H1 (cell line): ENCODE results near the gene CS. TPM values are rescaled to one million over a fixed set of nuclear protein-coding genes. Genes with fewer than 3 reads are reported as not detected.

ENCODE experiments used
- CTCF ChIA-PET: fragments of 300-600 bp; sonication (Branson Sonifier 250); formaldehyde crosslinking; loops from one replicate; lab custom pipeline; 2021; ENCODE audit not compliant: partially characterized antibody; lab: Charles Lee
- POLR2A ChIA-PET: fragments of 300-600 bp; sonication (Branson Sonifier 250); formaldehyde crosslinking; loops from one replicate; lab custom pipeline; 2021; ENCODE audit warnings: inconsistent platforms; ENCODE audit not compliant: partially characterized antibody; lab: Charles Lee
- DNase-seq, 2 experiments: peaks; one replicate each; pipeline versions ENCODE4 v3.0.0 to v3.0.0-alpha.2; 2010 to 2022; ENCODE audit warnings: low spot score in 2 of 2, low read depth in 1 of 2, mixed read lengths in 1 of 2
- FAIRE-seq: peaks from 2 replicates; lab custom pipeline; 2011; peaks lifted over from hg19 to GRCh38; lab: Jason Lieb, UNC
- H2AFZ ChIP-seq: 2 replicates; pipeline ENCODE4 v1.8.1; 2012; ENCODE audit warnings: low read length, inconsistent platforms
- H2AK5ac ChIP-seq: 2 replicates; pipeline ENCODE4 v1.6.1; 2013; ENCODE audit warnings: low read depth, low read length
- H2BK120ac ChIP-seq: replicated peaks from 2 replicates; pipeline ENCODE3; 2013; ENCODE audit warnings: low read depth, low read length, inconsistent platforms
- H2BK12ac ChIP-seq: 2 replicates; pipeline ENCODE4 v1.6.1; 2013; ENCODE audit warnings: low read depth, low read length
- H2BK15ac ChIP-seq: 2 replicates; pipeline ENCODE4 v1.6.1; 2013; ENCODE audit warnings: low read length
- H2BK20ac ChIP-seq: 2 replicates; pipeline ENCODE4 v1.6.1; 2013; ENCODE audit warnings: low read length
- H2BK5ac ChIP-seq: 2 replicates; pipeline ENCODE4 v1.6.1; 2013; ENCODE audit warnings: low read depth, low read length
- H3K14ac ChIP-seq: 2 replicates; pipeline ENCODE4 v1.6.1; 2013; ENCODE audit warnings: inconsistent platforms; ENCODE audit not compliant: insufficient read length
- H3K18ac ChIP-seq: 2 replicates; pipeline ENCODE4 v1.6.1; 2013; ENCODE audit warnings: low read length; ENCODE audit errors: extremely low read depth
- H3K23ac ChIP-seq: 2 replicates; pipeline ENCODE4 v1.6.1; 2013; ENCODE audit warnings: inconsistent platforms; ENCODE audit not compliant: insufficient read length
- H3K23me2 ChIP-seq: 2 replicates; pipeline ENCODE4 v1.6.1; 2013; ENCODE audit warnings: low read depth, low read length
- H3K27ac ChIP-seq: 2 replicates; pipeline ENCODE4 v1.6.1; 2011; ENCODE audit warnings: low read depth, low read length, inconsistent platforms
- H3K27me3 ChIP-seq, 4 experiments: replicated peaks in 1 of 4; 1 replicate in 1 of 4; 2 replicates in 3 of 4; pipeline versions ENCODE4 v1.6.1 to v1.8.1; 2011 to 2013; ENCODE audit warnings: low read length in 3 of 4, mild to moderate bottlenecking in 3 of 4, inconsistent platforms in 2 of 4, mixed read lengths in 2 of 4, moderate library complexity in 1 of 4; ENCODE audit not compliant: control insufficient read depth in 3 of 4, insufficient read depth in 3 of 4; ENCODE audit errors: extremely low read depth in 1 of 4
- H3K36me3 ChIP-seq, 4 experiments: 2 replicates each; pipeline versions ENCODE4 v1.6.1 to v1.8.1; 2011 to 2013; ENCODE audit warnings: mild to moderate bottlenecking in 4 of 4, low read length in 3 of 4, moderate library complexity in 2 of 4, control low read depth in 1 of 4, inconsistent platforms in 1 of 4; ENCODE audit not compliant: insufficient read depth in 4 of 4, control insufficient read depth in 2 of 4
- H3K4ac ChIP-seq: replicated peaks from 2 replicates; pipeline ENCODE3; 2013; ENCODE audit warnings: low read length, low read depth, mixed read lengths, inconsistent platforms; ENCODE audit not compliant: insufficient read length
- H3K4me1 ChIP-seq, 4 experiments: replicated peaks in 1 of 4; 1 replicate in 1 of 4; 2 replicates in 3 of 4; pipeline versions ENCODE4 v1.6.1 to v1.8.1; 2011 to 2013; ENCODE audit warnings: low read length in 3 of 4, inconsistent platforms in 2 of 4, mixed read lengths in 1 of 4; ENCODE audit not compliant: insufficient read depth in 4 of 4, control insufficient read depth in 3 of 4
- H3K4me2 ChIP-seq, 2 experiments: 2 replicates each; pipeline versions ENCODE4 v1.6.1 to v1.8.1; 2011 to 2013; ENCODE audit warnings: low read depth in 2 of 2, low read length in 2 of 2, control low read depth in 1 of 2, inconsistent platforms in 1 of 2, mild to moderate bottlenecking in 1 of 2; ENCODE audit not compliant: insufficient read depth in 1 of 2
- H3K4me3 ChIP-seq, 4 experiments: fragments of 200-600, 300-600 bp in 1 of 4; sonication (generic), shearing (Covaris generic), sonication (Bioruptor Twin) in 1 of 4; 2 replicates each; pipeline versions ENCODE4 v1.5.1 to v1.8.1; 2011 to 2016; ENCODE audit warnings: low read length in 4 of 4, low read depth in 3 of 4, control low read depth in 2 of 4, inconsistent platforms in 2 of 4, mild to moderate bottlenecking in 2 of 4, mixed read lengths in 1 of 4, moderate library complexity in 1 of 4; ENCODE audit not compliant: insufficient read depth in 2 of 4; ENCODE audit errors: extremely low read depth in 1 of 4
- H3K56ac ChIP-seq: replicated peaks from 2 replicates; pipeline ENCODE3; 2013; ENCODE audit warnings: low read depth, mild to moderate bottlenecking, mixed read lengths, low read length, inconsistent platforms; ENCODE audit not compliant: insufficient read length
- H3K79me1 ChIP-seq: 2 replicates; pipeline ENCODE4 v1.6.1; 2013; ENCODE audit warnings: low read depth, low read length, control low read depth
- H3K79me2 ChIP-seq, 2 experiments: 2 replicates each; pipeline versions ENCODE4 v1.6.1 to v1.8.1; 2012 to 2013; ENCODE audit warnings: low read length in 2 of 2, mild to moderate bottlenecking in 2 of 2, inconsistent platforms in 1 of 2; ENCODE audit not compliant: insufficient read depth in 2 of 2, control insufficient read depth in 1 of 2
- H3K9ac ChIP-seq, 4 experiments: replicated peaks in 1 of 4; 1 replicate in 1 of 4; 2 replicates in 3 of 4; pipeline versions ENCODE4 v1.6.1 to v1.8.1; 2011 to 2013; ENCODE audit warnings: low read depth in 3 of 4, low read length in 3 of 4, control low read depth in 2 of 4, mild to moderate bottlenecking in 2 of 4, moderate library complexity in 2 of 4, inconsistent platforms in 1 of 4; ENCODE audit errors: extremely low read depth in 1 of 4
- H3K9me3 ChIP-seq, 2 experiments: 2 replicates each; pipeline versions ENCODE4 v1.6.1 to v1.8.1; 2012 to 2013; ENCODE audit warnings: mild to moderate bottlenecking in 2 of 2, moderate library complexity in 2 of 2, control low read depth in 1 of 2, inconsistent platforms in 1 of 2, low read depth in 1 of 2, low read length in 1 of 2, mixed read lengths in 1 of 2; ENCODE audit not compliant: insufficient read depth in 2 of 2
- H4K20me1 ChIP-seq, 2 experiments: replicated peaks in 1 of 2; 2 replicates each; pipeline versions ENCODE3 to v1.8.1; 2011 to 2013; ENCODE audit warnings: inconsistent platforms in 2 of 2, low read length in 2 of 2, mild to moderate bottlenecking in 1 of 2; ENCODE audit not compliant: insufficient read depth in 2 of 2, control insufficient read depth in 1 of 2
- H4K5ac ChIP-seq: 2 replicates; pipeline ENCODE4 v1.6.1; 2013; ENCODE audit warnings: low read length, low read depth, mixed read lengths, inconsistent platforms; ENCODE audit not compliant: insufficient read length
- H4K8ac ChIP-seq: 2 replicates; pipeline ENCODE4 v1.8.0; 2013; ENCODE audit warnings: mild to moderate bottlenecking, moderate library complexity, low read length, inconsistent platforms; ENCODE audit not compliant: insufficient read depth; ENCODE audit errors: extremely low read depth
- H4K91ac ChIP-seq: replicated peaks from 2 replicates; pipeline ENCODE3; 2013; ENCODE audit warnings: low read length, mixed read lengths, inconsistent platforms; ENCODE audit not compliant: insufficient read length
- ATF2 ChIP-seq: IDR thresholded peaks from 2 replicates; pipeline ENCODE4 v1.6.1; 2012; ENCODE audit warnings: low read length, inconsistent platforms
- BACH1 ChIP-seq: IDR thresholded peaks from 2 replicates; pipeline ENCODE4 v1.6.1; 2012; ENCODE audit warnings: low read length, improper control_type of control experiment
- CREB1 ChIP-seq: IDR thresholded peaks from 2 replicates; pipeline ENCODE4 v1.6.1; 2012; ENCODE audit warnings: inconsistent platforms
- EGR1 ChIP-seq: IDR thresholded peaks from 2 replicates; pipeline ENCODE4 v1.6.1; 2011; ENCODE audit warnings: low read depth, low read length, borderline replicate concordance
- EP300 ChIP-seq, 2 experiments: IDR thresholded peaks; 1 replicate in 1 of 2; 2 replicates in 1 of 2; pipeline ENCODE4 v1.6.1; 2011 to 2012; ENCODE audit warnings: low read depth in 2 of 2, low read length in 2 of 2, mild to moderate bottlenecking in 2 of 2, borderline replicate concordance in 1 of 2, inconsistent platforms in 1 of 2, moderate library complexity in 1 of 2
- FOSL1 ChIP-seq: IDR thresholded peaks from 2 replicates; pipeline ENCODE4 v1.6.1; 2011; ENCODE audit warnings: mild to moderate bottlenecking, low read depth, low read length, moderate library complexity; ENCODE audit not compliant: insufficient read depth
- PHF8 ChIP-seq: fragments of 200-600 bp; sonication (generic); conservative IDR thresholded peaks from 2 replicates; pipeline ENCODE4 v1.7.1; 2012; ENCODE audit warnings: low read depth, mild to moderate bottlenecking, inconsistent platforms, low read length, moderate library complexity
- RAD21 ChIP-seq, 2 experiments: IDR thresholded peaks in 1 of 2; conservative IDR thresholded peaks in 1 of 2; 2 replicates each; pipeline ENCODE4 v1.6.1; 2011; ENCODE audit warnings: low read depth in 2 of 2, low read length in 2 of 2, improper control_type of control experiment in 1 of 2, inconsistent platforms in 1 of 2, mild to moderate bottlenecking in 1 of 2, moderate library complexity in 1 of 2
- SP4 ChIP-seq: IDR thresholded peaks from 2 replicates; pipeline ENCODE4 v1.6.1; 2012; ENCODE audit warnings: low read length, inconsistent platforms
- SRF ChIP-seq: IDR thresholded peaks from 2 replicates; pipeline ENCODE4 v1.6.1; 2011; ENCODE audit warnings: mild to moderate bottlenecking, low read depth, low read length, moderate library complexity
- ZNF274 ChIP-seq: IDR thresholded peaks from 2 replicates; pipeline ENCODE4 v1.7.0; 2012; ENCODE audit warnings: low read length, borderline replicate concordance; ENCODE audit errors: extremely low read depth
- WGBS, 2 experiments: shearing (Covaris generic) in 1 of 2; methylation state at CpG; one replicate each; pipeline versions ENCODE4 v1.1.6 to v1.1.7; 2013 to 2015; ENCODE audit warnings: low lambda C conversion rate in 2 of 2, mixed read lengths in 2 of 2, inconsistent platforms in 1 of 2, low coverage in 1 of 2, missing lambda C conversion rate in 1 of 2; ENCODE audit not compliant: insufficient replicate concordance in 2 of 2, insufficient coverage in 1 of 2, insufficient read length in 1 of 2; ENCODE audit errors: extremely low coverage in 1 of 2, missing lambda C conversion rate in 1 of 2; 5-methylcytosine and 5-hydroxymethylcytosine counted together
- polyA plus RNA-seq, 7 experiments: library from polyadenylated mRNA; depleted of rRNA in 3 of 7; stranded (reverse) in 5 of 7; unstranded in 2 of 7; fragments of >200 nt in 5 of 7; fragments of 200-250 nt in 2 of 7; gene quantifications; 1 replicate in 5 of 7; 2 replicates in 1 of 7; 4 replicates in 1 of 7; pipeline versions ENCODE4 v1.2.1 to v1.2.3, GENCODE V29; 2011 to 2013; ENCODE audit warnings: missing spikeins in 2 of 7, mixed read lengths in 2 of 7
- total RNA-seq: library from RNA; stranded (reverse); fragmentation: NEBNext Ultra II Directional; extraction: Animal tissue kit (Norgen Biotek cat#: 25700); gene quantifications from 2 replicates; pipeline ENCODE4 v1.2.1, GENCODE V29; 2021

Gene CS
- total and polyA plus RNA-seq, 2 of the 8 experiments (the other 6 are each of a cell fraction or from before 2014, with no cell fraction given): 96.6 to 238 TPM

GRCh38 chr12:56311003-56311402 lies 10.9 kb upstream of the CS start:
- Histone ChIP-seq H4K91ac (no peak overlapping the region), H3K56ac (no peak overlapping the region), H3K36me3 (peaks cover 8 to 62% (median 46%) of the 10 kb centered on the region in 4 experiments; a peak in 7 of 8 replicates), H3K4me3 (no peak overlapping the region), H4K5ac (no peak overlapping the region), H3K27ac (no peak overlapping the region), H2BK5ac (no peak overlapping the region), H3K23me2 (peaks cover 6% of the 10 kb centered on the region; the same call in 1 of the 2 replicates), H3K27me3 (no peaks in the 10 kb centered on the region), H3K4me1 (peaks cover 0 to 6% (median 3%) of the 10 kb centered on the region in 4 experiments; a peak in 5 of 7 replicates), H2BK12ac (no peak overlapping the region), H3K4ac (no peak overlapping the region), H3K79me1 (peaks cover 4% of the 10 kb centered on the region), H3K9ac (no peak overlapping the region), H3K9me3 (no peaks in the 10 kb centered on the region), H2BK120ac (no peak overlapping the region), H3K4me2 (no peak overlapping the region), H3K18ac (no peak overlapping the region), H2BK20ac (no peak overlapping the region), H3K14ac (no peak overlapping the region), H3K23ac (no peak overlapping the region), H4K8ac (no peak overlapping the region), H2AFZ (no peak overlapping the region), H3K79me2 (peaks cover 4 to 16% of the 10 kb centered on the region in 2 experiments; a peak in 3 of 4 replicates), H4K20me1 (no peaks in the 10 kb centered on the region), H2AK5ac (no peak overlapping the region), H2BK15ac (no peak overlapping the region)
- WGBS, 2 experiments: 97% methylated on average over 12 of the region's 12 CpGs; no CpG with 5 or more reads in 1 of the 2 experiments
- ChIA-PET POLR2A (interaction anchor here (1.0 to 2.6 kb wide), 10 partner anchors 10 to 153 kb away, joined by 3 to 11 read pairs (median 4); partner anchors contain the start of genes COQ10A and STAT2), CTCF (interaction anchor here (1.0 to 2.2 kb wide), 6 partner anchors 10 to 153 kb away, joined by 3 to 11 read pairs (median 4); partner anchors contain the start of gene APOF)
- DNase-seq: no peak
- no peak for FAIRE-seq
- no peak for TF ChIP-seq SRF
- TF ChIP-seq BACH1: no peak
- TF ChIP-seq PHF8: no peak
- no peak for TF ChIP-seq EGR1
- no peak for TF ChIP-seq ZNF274
- no peak for TF ChIP-seq RAD21 (IDR thresholded peaks at IDR 0.05 in 1 of 2, conservative IDR thresholded peaks at IDR 0.05 in 1 of 2; ENCODE audit: low read depth in 2 of 2, low read length in 2 of 2)
- no peak for TF ChIP-seq CREB1
- no peak for TF ChIP-seq EP300 (IDR thresholded peaks at IDR 0.05; ENCODE audit: borderline replicate concordance in 1 of 2, low read depth in 2 of 2, low read length in 2 of 2)
- TF ChIP-seq FOSL1: no peak
- no peak for TF ChIP-seq SP4
- TF ChIP-seq ATF2: no peak
